HG03159 (cell line): ENCODE results near the gene SLC25A22.

Source experiments
- ATAC-seq: cut with Tn5 transposase; IDR thresholded peaks from one replicate; pipeline ENCODE4 v1.9.1; 2021; ENCODE audit warnings: mild to moderate bottlenecking, moderate library complexity; ENCODE audit not compliant: unreplicated experiment

The SLC25A22 gene

GRCh38 chr11:798093-798713 is at the start of gene SLC25A22:
Gene SLC25A22 (minus strand): TSS chr11:798281. CDS start chr11:795006, 3,275 bp downstream.
- peak; percentile 52 for ATAC-seq

DNA sequence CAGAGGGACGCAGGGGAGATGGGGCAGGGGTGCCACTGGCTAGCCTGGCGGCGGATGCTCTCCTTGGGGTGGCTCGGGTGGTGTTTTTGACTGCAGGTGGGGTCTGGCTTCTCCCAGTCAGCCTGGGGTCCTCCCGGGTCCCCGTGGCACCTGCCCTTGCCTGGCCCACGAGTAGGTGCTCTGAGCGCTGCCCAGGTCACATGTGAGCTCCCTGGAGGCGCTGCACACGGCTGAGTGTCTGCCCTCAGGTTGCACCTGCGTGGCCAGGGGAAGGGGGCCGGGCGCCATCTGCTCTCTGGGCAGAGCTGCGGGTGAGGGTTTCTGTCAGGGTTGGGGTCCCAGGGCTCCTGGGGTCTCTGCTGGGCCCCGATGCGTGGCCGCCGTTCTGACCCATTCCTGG is 49.8 kb upstream of the SLC25A22 start:
- ATAC-seq: no peak

DNA sequence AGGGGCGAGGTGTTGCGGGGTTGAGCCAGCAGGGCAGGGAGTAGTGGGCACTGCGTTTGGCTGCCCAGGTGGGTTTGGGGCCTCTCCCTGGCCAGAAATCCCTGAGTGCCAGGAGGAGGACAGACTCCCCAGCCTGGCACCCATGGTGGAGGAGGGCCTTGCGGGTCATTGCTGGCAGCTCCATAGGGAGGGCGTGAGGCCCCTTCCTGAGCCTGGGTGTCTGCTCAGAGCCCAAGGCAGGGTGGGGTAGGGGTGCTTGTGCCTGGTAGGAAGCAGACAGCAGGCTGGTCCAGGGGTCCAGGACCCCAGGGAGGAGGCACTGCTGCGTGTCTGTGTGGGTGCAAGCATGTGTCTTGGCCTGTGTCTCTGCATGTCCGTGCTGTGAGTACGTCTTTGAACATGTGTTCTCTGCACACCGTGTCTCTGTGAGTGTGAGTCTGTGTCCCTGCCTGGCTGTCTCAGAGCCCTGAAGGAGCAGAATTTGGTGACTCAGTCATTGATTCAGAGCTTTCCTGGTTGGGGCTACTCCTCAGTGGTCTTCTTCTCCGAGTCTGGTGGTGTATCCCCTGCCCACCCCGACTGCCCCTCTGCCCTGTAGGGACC is 48.5 kb upstream of the SLC25A22 start:
- no peak for ATAC-seq

GRCh38 chr11:845872-846495 is 47.9 kb upstream of the SLC25A22 start:
- ATAC-seq: no peak

GRCh38 chr11:844693-845644 is 46.9 kb upstream of the SLC25A22 start:
- no peak for ATAC-seq

- no peak for ATAC-seq
Measured at GRCh38 chr11:843818-844692, 46.0 kb upstream of the SLC25A22 start.

GRCh38 chr11:843086-843734 is 45.1 kb upstream of the SLC25A22 start:
- peak; percentile 7 for ATAC-seq

GRCh38 chr11:842370-843002 is 44.4 kb upstream of the SLC25A22 start, which contains the start of the genes POLR2L and TSPAN4:
Gene POLR2L (minus strand): TSS chr11:842529. CDS start chr11:842508, 21 bp downstream.
Gene TSPAN4 (plus strand): TSS chr11:842852. CDS start chr11:850305, 7,453 bp downstream.
- ATAC-seq: peak; percentile 65

GRCh38 chr11:841981-842369 is 43.9 kb upstream of the SLC25A22 start:
- peak; percentile 28 for ATAC-seq

GRCh38 chr11:839875-840617 is 42.0 kb upstream of the SLC25A22 start:
- no peak for ATAC-seq

- no peak for ATAC-seq
Measured at GRCh38 chr11:839280-839623, 41.2 kb upstream of the SLC25A22 start.

DNA sequence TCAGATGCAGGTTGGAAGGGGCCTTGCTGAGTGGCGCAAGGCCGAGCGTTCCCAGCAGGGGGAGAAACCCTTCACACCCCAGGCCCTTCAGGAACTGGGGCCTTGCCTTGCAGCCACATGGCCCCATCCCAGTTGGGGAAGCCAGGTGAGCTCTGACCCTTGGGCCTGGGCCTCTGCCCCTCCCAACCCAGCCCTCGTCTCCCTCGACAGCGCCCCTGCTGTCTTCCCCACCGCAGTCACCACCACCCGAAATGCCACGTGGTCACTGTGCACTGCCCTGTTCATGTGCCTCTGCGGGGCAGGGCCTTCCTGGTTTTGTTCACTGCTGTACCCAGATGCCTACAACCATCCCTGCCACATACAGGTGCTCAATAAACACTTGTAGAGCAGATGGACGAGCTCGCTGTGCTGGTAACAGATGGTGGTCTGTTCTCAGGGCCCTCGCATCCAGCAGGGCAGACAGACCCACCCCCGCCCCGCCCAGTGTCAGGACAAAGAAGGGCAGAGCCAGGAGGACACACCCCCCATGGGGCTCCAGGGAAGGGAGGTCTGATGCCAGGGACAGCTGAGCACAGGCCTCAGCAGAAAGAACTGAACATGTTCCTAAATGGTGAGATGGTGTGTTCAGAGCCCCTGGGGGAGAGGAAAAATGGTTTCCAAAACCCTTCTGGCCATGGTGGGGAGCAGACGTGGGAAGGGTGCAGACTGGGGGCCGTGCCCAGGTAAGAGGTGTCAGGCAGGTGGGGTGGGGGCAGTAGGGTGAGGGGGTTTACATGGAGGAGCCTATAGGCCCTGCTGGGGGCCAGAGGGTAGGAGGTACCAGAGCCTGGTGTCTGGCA is 40.6 kb upstream of the SLC25A22 start:
- no peak for ATAC-seq

GRCh38 chr11:837990-838307 is 39.9 kb upstream of the SLC25A22 start:
- ATAC-seq: no peak

GRCh38 chr11:837189-837989 is 39.3 kb upstream of the SLC25A22 start:
- no peak for ATAC-seq

GRCh38 chr11:836700-837099 is 38.6 kb upstream of the SLC25A22 start:
- no peak for ATAC-seq

GRCh38 chr11:836274-836673 is 38.2 kb upstream of the SLC25A22 start:
- ATAC-seq: no peak
